Fibroblast of lung (primary cell): ENCODE results near the gene ZNF532. TPM values are rescaled to one million over a fixed set of nuclear protein-coding genes. Genes with fewer than 3 reads are reported as not detected.

Experiments
- DNase-seq, 2 donors: peaks; one replicate each; pipeline versions ENCODE4 v3.0.0 to v3.0.0-alpha.2; 2010; ENCODE audit warnings: low read depth in 2 of 2
- H2AFZ ChIP-seq: 2 replicates; pipeline ENCODE4 v1.5.1; 2012; ENCODE audit warnings: low read length, control low read depth, inconsistent platforms
- H3K27ac ChIP-seq: 2 replicates; pipeline ENCODE4 v1.5.1; 2011; ENCODE audit warnings: low read length, control low read depth; ENCODE audit not compliant: insufficient read depth
- H3K27me3 ChIP-seq: 2 replicates; pipeline ENCODE4 v1.5.1; 2011; ENCODE audit warnings: mild to moderate bottlenecking, low read length; ENCODE audit not compliant: control insufficient read depth, insufficient read depth
- H3K36me3 ChIP-seq: 2 replicates; pipeline ENCODE4 v1.5.1; 2011; ENCODE audit warnings: low read length; ENCODE audit not compliant: control insufficient read depth, insufficient read depth
- H3K4me1 ChIP-seq: 2 replicates; pipeline ENCODE4 v1.5.1; 2011; ENCODE audit warnings: low read length; ENCODE audit not compliant: control insufficient read depth, insufficient read depth; ENCODE audit errors: extremely low read depth
- H3K4me2 ChIP-seq: 2 replicates; pipeline ENCODE4 v1.5.1; 2011; ENCODE audit warnings: low read length, control low read depth; ENCODE audit not compliant: insufficient read depth; ENCODE audit errors: extremely low read depth
- H3K4me3 ChIP-seq, 4 experiments: fragments of 200-600 bp in 1 of 4; sonication (generic) in 1 of 4; replicated peaks in 1 of 4; 2 replicates each; pipeline ENCODE4 v1.5.1; 2011 to 2016; ENCODE audit warnings: low read length in 4 of 4, low read depth in 3 of 4, mild to moderate bottlenecking in 3 of 4, control low read depth in 2 of 4, inconsistent platforms in 1 of 4, mixed read lengths in 1 of 4; ENCODE audit not compliant: insufficient read depth in 1 of 4; ENCODE audit errors: control extremely low read depth in 1 of 4
- H3K79me2 ChIP-seq: 2 replicates; pipeline ENCODE4 v1.5.1; 2012; ENCODE audit warnings: mild to moderate bottlenecking, low read length, inconsistent platforms; ENCODE audit not compliant: control insufficient read depth, insufficient read depth
- H3K9ac ChIP-seq: 2 replicates; pipeline ENCODE4 v1.5.1; 2011; ENCODE audit warnings: mild to moderate bottlenecking, low read length, control low read depth; ENCODE audit not compliant: insufficient read depth
- H3K9me3 ChIP-seq: 2 replicates; pipeline ENCODE4 v1.5.1; 2012; ENCODE audit warnings: low read depth, low read length; ENCODE audit not compliant: control insufficient read depth, insufficient read depth
- H4K20me1 ChIP-seq: 2 replicates; pipeline ENCODE4 v1.5.1; 2011; ENCODE audit warnings: low read length; ENCODE audit not compliant: control insufficient read depth, insufficient read depth; ENCODE audit errors: extremely low read depth
- CTCF ChIP-seq, 2 donors: IDR thresholded peaks in 1 of 2; conservative IDR thresholded peaks in 1 of 2; 1 replicate in 1 of 2; 2 replicates in 1 of 2; pipeline ENCODE4 v1.5.1; 2011 to 2012; ENCODE audit warnings: low read length in 2 of 2, control low read depth in 1 of 2, inconsistent platforms in 1 of 2, low read depth in 1 of 2, mild to moderate bottlenecking in 1 of 2
- EZH2 ChIP-seq: IDR thresholded peaks from 2 replicates; pipeline ENCODE4 v1.5.1; 2012; ENCODE audit warnings: low read length, control low read depth, mild to moderate bottlenecking; ENCODE audit errors: missing control alignments
- polyA plus RNA-seq, 2 donors: library from polyadenylated mRNA; depleted of rRNA in 1 of 2; stranded (reverse) in 1 of 2; unstranded in 1 of 2; fragments of >200 nt; gene quantifications; 2 replicates each; pipeline ENCODE4 v1.2.1, GENCODE V29; 2011 to 2012; ENCODE audit warnings: missing spikeins in 1 of 2
- total RNA-seq: library from RNA; depleted of rRNA; stranded (reverse); fragments of >200 nt; gene quantifications from 2 replicates; pipeline ENCODE4 v1.2.1, GENCODE V29; 2014

The ZNF532 gene
- total and polyA plus RNA-seq, 2 donors (not counting 1 experiment from before 2014, with no cell fraction given), result 57.3 to 64.6 TPM

GRCh38 chr18:58996696-58997095 lies 132.0 kb downstream of the ZNF532 start:
- H3K9ac ChIP-seq, result no peak overlapping the region
- H3K4me3 ChIP-seq, result no peak overlapping the region
- no peaks in the 10 kb centered on the region for H3K27me3 ChIP-seq
- no peak overlapping the region for H3K4me2 ChIP-seq
- H3K9me3 ChIP-seq, result no peaks in the 10 kb centered on the region
- no peaks in the 10 kb centered on the region for H3K79me2 ChIP-seq
- no peak overlapping the region for H2AFZ ChIP-seq
- no peak for TF ChIP-seq CTCF (conservative IDR thresholded peaks at IDR 0.05 in 1 of 2, IDR thresholded peaks at IDR 0.05 in 1 of 2; ENCODE audit: low read depth in 1 of 2, low read length in 2 of 2)
- no peak for TF ChIP-seq EZH2
- peak overlapping the region; percentile 28 for H3K27ac ChIP-seq
- H4K20me1 ChIP-seq, result no peaks in the 10 kb centered on the region
- peaks cover 20% of the 10 kb centered on the region for H3K4me1 ChIP-seq
- no peaks in the 10 kb centered on the region for H3K36me3 ChIP-seq
- no peak for DNase-seq

- Histone ChIP-seq H3K9ac (no peak overlapping the region), H3K4me1 (peaks cover 13% of the 10 kb centered on the region), H3K9me3 (no peaks in the 10 kb centered on the region), H3K27ac (peak overlapping the region; percentile 68), H3K4me2 (peak overlapping the region; percentile 59), H3K36me3 (no peaks in the 10 kb centered on the region), H3K79me2 (no peaks in the 10 kb centered on the region), H3K4me3 (no peak overlapping the region), H3K27me3 (no peaks in the 10 kb centered on the region), H4K20me1 (no peaks in the 10 kb centered on the region), H2AFZ (no peak overlapping the region)
- TF ChIP-seq CTCF (conservative IDR thresholded peaks at IDR 0.05 in 1 of 2, IDR thresholded peaks at IDR 0.05 in 1 of 2; ENCODE audit: low read depth in 1 of 2, low read length in 2 of 2) (no peak), EZH2 (no peak)
- DNase-seq, result peak; percentile 88 to 97
These were observed 133.2 kb downstream of the ZNF532 start for GRCh38 chr18:58997811-58998337.

GRCh38 chr18:58998401-58999203 lies 133.9 kb downstream of the ZNF532 start:
- peak overlapping the region; percentile 0 to 12 (median 8) for H3K4me3 ChIP-seq
- no peaks in the 10 kb centered on the region for H3K27me3 ChIP-seq
- TF ChIP-seq EZH2 (no peak), CTCF (conservative IDR thresholded peaks at IDR 0.05 in 1 of 2, IDR thresholded peaks at IDR 0.05 in 1 of 2; ENCODE audit: low read depth in 1 of 2, low read length in 2 of 2) (no peak)
- H3K79me2 ChIP-seq, result no peaks in the 10 kb centered on the region
- peak overlapping the region; percentile 4 for H2AFZ ChIP-seq
- no peak overlapping the region for H3K9ac ChIP-seq
- no peaks in the 10 kb centered on the region for H4K20me1 ChIP-seq
- no peaks in the 10 kb centered on the region for H3K9me3 ChIP-seq
- DNase-seq, result peak; percentile 44 to 87
- H3K4me2 ChIP-seq, result peak overlapping the region; percentile 59
- H3K4me1 ChIP-seq, result peaks cover 12% of the 10 kb centered on the region
- no peaks in the 10 kb centered on the region for H3K36me3 ChIP-seq
- H3K27ac ChIP-seq, result peak overlapping the region; percentile 60
